NOMO-1 treated with dmso at 0.1 percent for 144 hours (cell line): ENCODE results near the gene TRIM62.

Source experiments
- DNase-seq: peaks from one replicate; lab custom pipeline; 2025; ENCODE audit not compliant: unreplicated experiment; lab: John Stamatoyannopoulos, UW

The TRIM62 gene

DNA sequence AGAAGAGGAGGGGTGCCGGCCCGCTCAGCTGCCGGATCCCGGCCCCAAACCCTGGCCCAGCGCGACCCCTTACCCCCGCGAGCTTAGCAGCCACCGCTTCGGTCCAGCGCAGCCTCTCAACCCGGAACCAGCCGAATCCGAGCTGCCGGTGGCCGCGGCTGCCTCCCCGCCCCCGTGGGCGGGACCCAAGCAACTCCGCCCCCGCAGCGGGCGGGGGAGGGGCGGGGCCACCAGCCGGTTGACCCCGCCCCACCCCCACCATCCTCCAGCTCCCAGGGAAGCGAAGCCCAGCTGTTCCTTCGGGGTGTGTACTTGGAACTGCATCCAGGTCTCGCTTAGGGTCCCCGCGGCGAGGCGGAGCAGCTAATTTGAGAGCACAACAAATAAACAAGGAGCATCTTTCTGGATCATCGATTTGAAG is at the start of gene TRIM62:
TRIM62 (minus strand) TSS at position 123 of the 421 bp plus-strand sequence. CDS start 611 bp downstream, outside the sequence.
- peak; percentile 75 for DNase-seq

- no peak for DNase-seq
Observed at GRCh38 chr1:33231166-33231565, 49.3 kb upstream of the TRIM62 start.

DNA sequence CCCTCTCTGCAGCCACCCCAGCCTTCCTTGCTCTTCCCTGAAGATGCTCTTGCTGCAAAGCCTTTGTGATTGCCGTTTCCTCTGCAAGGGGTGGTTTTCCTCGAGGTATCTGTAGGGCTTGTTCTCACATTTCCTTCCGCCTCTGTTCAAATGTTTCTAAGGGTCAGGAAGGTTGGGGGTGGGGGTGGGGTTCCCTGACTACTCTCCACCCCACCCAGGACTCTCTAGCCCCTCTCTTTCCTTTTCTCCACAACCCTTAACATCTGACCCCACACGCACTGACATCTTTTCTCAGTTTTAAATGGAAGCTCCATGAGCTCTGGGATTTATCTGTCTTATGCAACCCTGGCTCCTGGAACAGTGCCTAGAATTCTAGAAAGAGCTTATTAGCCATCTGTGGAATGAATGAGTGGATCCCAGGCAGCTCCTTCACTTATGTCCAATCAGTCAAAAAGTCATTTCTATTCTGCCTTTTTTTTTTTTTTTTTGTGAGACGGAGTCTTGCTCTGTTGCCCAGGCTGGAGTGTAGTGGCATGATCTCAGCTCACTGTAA is 47.2 kb upstream of the TRIM62 start:
- DNase-seq: no peak

GRCh38 chr1:33225586-33225985 is 43.7 kb upstream of the TRIM62 start:
- DNase-seq: no peak

- no peak for DNase-seq
Observed at GRCh38 chr1:33224166-33224707, 42.4 kb upstream of the TRIM62 start.

- DNase-seq: no peak
Observed at GRCh38 chr1:33222381-33222780, 40.5 kb upstream of the TRIM62 start.

DNA sequence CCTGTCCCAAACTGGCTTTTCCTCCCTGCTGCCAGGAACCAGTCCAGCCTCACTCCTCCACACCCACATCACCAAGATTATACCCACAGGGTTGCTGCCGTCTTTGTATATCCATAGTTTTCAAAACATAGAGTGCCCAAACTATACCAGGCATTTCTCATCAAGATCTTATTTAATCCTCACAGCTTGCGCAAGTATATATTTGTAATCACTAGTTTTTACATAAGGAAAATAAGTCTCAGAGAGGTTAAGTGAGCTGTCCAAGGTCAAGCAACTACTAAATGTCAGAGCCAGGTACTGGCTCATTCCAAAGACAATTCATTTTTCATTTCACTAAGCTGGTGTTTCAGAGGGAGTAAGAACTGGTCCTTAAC is 39.5 kb upstream of the TRIM62 start:
- no peak for DNase-seq

- no peak for DNase-seq
Observed at GRCh38 chr1:33220676-33221384, 39.0 kb upstream of the TRIM62 start.

- DNase-seq: no peak
Observed at GRCh38 chr1:33219886-33220661, 38.2 kb upstream of the TRIM62 start.

GRCh38 chr1:33211972-33212371 is 30.1 kb upstream of the TRIM62 start:
- DNase-seq: no peak

DNA sequence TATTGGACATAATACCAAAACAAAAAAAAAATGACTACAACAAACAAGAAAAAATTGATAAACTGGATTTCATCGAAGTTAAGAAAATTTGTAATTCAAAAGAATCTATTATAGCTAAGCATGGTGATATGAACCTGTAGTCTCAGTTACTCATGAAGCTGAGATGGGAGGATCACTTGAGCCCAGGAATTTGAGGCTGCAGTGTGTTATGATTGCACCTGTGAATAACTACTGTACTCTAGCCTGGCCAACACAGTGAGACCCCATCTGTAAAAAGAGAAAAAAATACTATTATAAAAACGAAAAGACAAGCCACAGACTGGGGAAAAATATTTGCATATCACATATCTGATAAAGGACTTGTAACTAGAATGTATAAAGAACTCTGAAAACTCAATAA is 24.5 kb upstream of the TRIM62 start:
- no peak for DNase-seq

- DNase-seq: no peak
Observed at GRCh38 chr1:33195556-33195955, 13.7 kb upstream of the TRIM62 start.

DNA sequence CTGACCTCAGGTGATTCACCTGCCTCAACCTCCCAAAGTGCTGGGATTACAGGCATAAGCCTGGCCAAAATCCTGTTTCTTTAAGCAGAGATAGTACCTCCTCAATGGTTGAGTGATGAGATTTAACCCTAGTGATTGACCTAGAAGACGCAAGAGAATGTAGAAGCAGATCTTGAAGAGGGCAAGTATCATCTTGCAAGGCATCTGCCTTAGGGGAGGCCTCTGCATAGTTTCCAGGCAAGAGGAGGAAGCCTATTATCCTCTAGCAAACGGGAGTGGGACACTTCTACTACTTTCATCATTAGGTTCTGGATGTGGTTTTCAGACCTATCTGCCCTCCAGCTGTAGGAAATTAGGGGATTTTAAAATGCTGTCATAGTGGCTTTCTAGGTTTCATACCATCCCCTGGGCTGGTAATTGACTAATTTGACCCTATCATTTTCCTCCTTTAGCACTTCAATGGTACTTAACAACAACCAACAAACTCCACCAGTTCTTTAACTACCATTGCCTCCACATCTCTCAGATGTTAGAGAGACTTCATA is 10.0 kb upstream of the TRIM62 start:
- DNase-seq: no peak

- no peak for DNase-seq
Observed at GRCh38 chr1:33190701-33191100, 8.9 kb upstream of the TRIM62 start.

GRCh38 chr1:33188572-33189275 is 6.9 kb upstream of the TRIM62 start:
- DNase-seq: no peak

- DNase-seq: no peak
Observed at GRCh38 chr1:33186936-33187335, 5.1 kb upstream of the TRIM62 start.

DNA sequence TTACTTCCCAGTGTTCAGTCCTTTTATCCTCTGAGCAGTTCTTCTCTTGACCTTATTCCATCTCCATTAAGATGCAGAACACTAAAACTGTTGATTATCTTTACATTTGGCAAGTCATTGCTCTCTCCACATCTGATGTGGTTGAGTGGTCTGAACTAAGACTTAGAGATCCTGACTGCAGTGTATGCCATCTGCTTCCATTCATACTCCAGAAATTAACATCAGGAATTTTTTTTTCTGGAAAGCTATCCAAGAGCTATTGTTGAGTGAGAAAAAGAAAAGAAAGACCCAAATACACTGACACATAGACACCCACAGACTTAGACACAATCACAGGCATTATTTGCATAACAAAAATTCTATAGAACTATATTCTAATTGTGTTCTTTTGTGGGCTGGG is 3.7 kb upstream of the TRIM62 start:
- DNase-seq: no peak

GRCh38 chr1:33183306-33183705 is 1.5 kb upstream of the TRIM62 start:
- DNase-seq: no peak

DNA sequence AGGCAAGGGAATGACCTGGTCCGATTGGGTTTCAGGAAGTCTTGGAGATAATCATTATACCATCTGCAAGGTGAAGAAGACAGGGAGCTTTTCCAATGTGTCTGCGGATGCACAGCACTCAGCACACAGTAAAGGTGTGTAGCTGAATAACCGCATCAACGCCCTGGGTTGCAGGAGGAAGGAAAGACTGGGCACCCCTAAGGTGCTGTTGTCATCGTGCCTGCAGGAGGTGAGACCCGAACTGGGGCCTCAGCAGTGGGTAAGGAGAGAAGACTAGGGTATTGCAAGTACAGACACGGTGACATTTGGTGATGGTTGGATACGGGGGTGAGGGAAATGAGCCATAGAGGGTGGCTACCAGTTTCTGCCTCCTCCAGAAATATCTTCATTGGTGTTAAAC is 1.1 kb upstream of the TRIM62 start:
- no peak for DNase-seq

DNA sequence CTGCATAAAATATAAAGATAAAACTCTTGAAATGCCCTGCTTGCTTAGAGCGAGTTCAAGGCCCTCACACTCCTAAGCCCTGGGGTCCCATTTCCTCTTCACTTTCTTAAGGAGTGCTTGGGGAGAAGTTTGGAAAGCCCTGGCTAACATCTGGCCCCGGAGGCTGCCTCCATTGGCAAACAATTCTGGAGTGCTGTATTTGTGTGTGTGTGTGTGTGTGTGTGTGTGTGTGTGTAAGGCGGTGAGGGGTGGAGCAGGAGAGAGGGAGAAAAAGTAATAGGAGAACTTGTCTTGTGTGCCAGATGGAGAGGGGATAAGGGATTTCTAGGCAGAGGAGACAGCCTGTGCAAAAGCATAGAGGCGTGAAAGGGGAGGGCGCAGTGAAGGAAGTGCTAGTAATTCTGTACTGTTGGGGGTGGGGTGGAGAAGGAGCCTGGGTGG is 578 bp upstream of the TRIM62 start:
- DNase-seq: no peak
